Naive thymus-derived CD4-positive, alpha-beta T cell (primary cell): ENCODE measurements around the gene RAD52. TPM values are rescaled to one million over a fixed set of nuclear protein-coding genes. Genes with fewer than 3 reads are reported as not detected.

Experiments
- polyA plus RNA-seq, 2 donors: library from polyadenylated mRNA; unstranded; fragments of 300-500 nt; fragmentation: Illumina TruSeq; gene quantifications; one replicate each; pipeline ENCODE4 v1.2.3, GENCODE V29; 2021
- total RNA-seq, 6 experiments: library from RNA in 5 of 6; stranded (reverse) in 5 of 6; gene quantifications; 1 replicate in 5 of 6; 2 replicates in 1 of 6; pipeline ENCODE4 v1.2.3 and lab custom pipeline; 2021 to 2026

Gene RAD52
- total and polyA plus RNA-seq, 7 experiments from 2014 or later: 2.8 to 34.9 (median 17.8) TPM

Other genes with a start within 250 kb of the RAD52 start
- 100 to 1,000 TPM; 147 to 200 (median 169) TPM for gene WNK1, start 197.1 kb downstream of the RAD52 start, total RNA-seq
- 10 to 100 TPM; 22.9 to 44.0 TPM for gene WNK1, start 197.1 kb downstream of the RAD52 start, polyA plus RNA-seq
- 10 to 100 TPM; 48.6 to 62.0 (median 52.4) TPM for gene ERC1, start 41.5 kb upstream of the RAD52 start, total RNA-seq
- 10 to 100 TPM; 15.9 to 23.1 TPM for gene ERC1, start 41.5 kb upstream of the RAD52 start, polyA plus RNA-seq